Gastrocnemius medialis (tissue), 4 donors: Measurements from ENCODE around the gene EFHD1. TPM values are rescaled to one million over a fixed set of nuclear protein-coding genes. Genes with fewer than 3 reads are reported as not detected.

Source experiments
- ATAC-seq, 2 donors: fragments of 150-250 bp; one replicate each; pipeline ENCODE4 v1.9.1; 2016
- DNase-seq, 2 donors: peaks; one replicate each; pipeline ENCODE4 v3.0.0-alpha.2; 2019
- H3K27ac ChIP-seq, 4 donors: fragments of 200-600 bp; sonication (generic); 1 replicate in 1 of 4; 2 replicates in 3 of 4; pipeline ENCODE4 v1.5.1; 2016 to 2018; ENCODE audit warnings: mild to moderate bottlenecking in 2 of 4, moderate library complexity in 1 of 4
- H3K27me3 ChIP-seq, 3 donors: fragments of 200-600 bp; sonication (generic) in 2 of 3; 1 replicate in 1 of 3; 2 replicates in 2 of 3; pipeline versions ENCODE4 v1.5.1 to v1.6.0; 2016 to 2019; ENCODE audit warnings: mild to moderate bottlenecking in 1 of 3, moderate library complexity in 1 of 3
- H3K36me3 ChIP-seq, 2 donors: fragments of 200-600 bp; sonication (generic) in 1 of 2; one replicate each; pipeline ENCODE4 v1.5.1; 2017 to 2018
- H3K4me1 ChIP-seq, 2 donors: fragments of 200-600 bp; sonication (generic) in 1 of 2; one replicate each; pipeline ENCODE4 v1.5.1; 2016 to 2017; ENCODE audit warnings: mild to moderate bottlenecking in 2 of 2
- H3K4me3 ChIP-seq, 4 donors: fragments of 200-600 bp; sonication (generic) in 3 of 4; 1 replicate in 1 of 4; 2 replicates in 3 of 4; pipeline ENCODE4 v1.5.1; 2016 to 2019; ENCODE audit warnings: mild to moderate bottlenecking in 2 of 4
- H3K9me3 ChIP-seq, 3 donors: fragments of 200-600 bp; sonication (generic) in 2 of 3; 1 replicate in 1 of 3; 2 replicates in 2 of 3; pipeline ENCODE4 v1.5.1; 2016 to 2019
- POLR2A ChIP-seq, 2 donors: fragments of 450-650 bp; IDR thresholded peaks; one replicate each; pipeline ENCODE4 v1.6.1; 2017; ENCODE audit warnings: antibody characterized with exemption in 2 of 2, mild to moderate bottlenecking in 2 of 2, moderate library complexity in 2 of 2
- in situ Hi-C, 4 donors: fragments of 200-750 bp; cut with MboI; loops; one replicate each; pipeline versions ENCODE4 v1.15.0 to v1.8.0; 2017; ENCODE audit warnings: low sequenced_read_pairs in 4 of 4
- intact Hi-C: fragments of 100-400 bp; cut with DNase I; formaldehyde crosslinking; loops from one replicate; pipeline ENCODE4 v1.15.1; 2023; ENCODE audit warnings: low total_unique reads
- total RNA-seq, 4 donors: library from RNA; depleted of rRNA; stranded (reverse); fragments of >200 nt; gene quantifications; one replicate each; pipeline versions ENCODE4 v1.1.0 to v1.2.3, GENCODE V29; 2016
- TF ChIP-seq, protein P1 (sequence below), 5 experiments: fragments of 450-650 bp in 3 of 5; fragments of 200-600 bp in 2 of 5; sonication (generic) in 2 of 5; IDR thresholded peaks in 4 of 5; conservative IDR thresholded peaks in 1 of 5; 1 replicate in 4 of 5; 2 replicates in 1 of 5; pipeline ENCODE4 v1.5.1; 2016 to 2019; ENCODE audit warnings: antibody characterized with exemption in 5 of 5, mild to moderate bottlenecking in 3 of 5, moderate library complexity in 3 of 5

Gene EFHD1
- total RNA-seq, 4 donors from 2014 or later, result 13.4 to 29.0 (median 13.9) TPM

DNA sequence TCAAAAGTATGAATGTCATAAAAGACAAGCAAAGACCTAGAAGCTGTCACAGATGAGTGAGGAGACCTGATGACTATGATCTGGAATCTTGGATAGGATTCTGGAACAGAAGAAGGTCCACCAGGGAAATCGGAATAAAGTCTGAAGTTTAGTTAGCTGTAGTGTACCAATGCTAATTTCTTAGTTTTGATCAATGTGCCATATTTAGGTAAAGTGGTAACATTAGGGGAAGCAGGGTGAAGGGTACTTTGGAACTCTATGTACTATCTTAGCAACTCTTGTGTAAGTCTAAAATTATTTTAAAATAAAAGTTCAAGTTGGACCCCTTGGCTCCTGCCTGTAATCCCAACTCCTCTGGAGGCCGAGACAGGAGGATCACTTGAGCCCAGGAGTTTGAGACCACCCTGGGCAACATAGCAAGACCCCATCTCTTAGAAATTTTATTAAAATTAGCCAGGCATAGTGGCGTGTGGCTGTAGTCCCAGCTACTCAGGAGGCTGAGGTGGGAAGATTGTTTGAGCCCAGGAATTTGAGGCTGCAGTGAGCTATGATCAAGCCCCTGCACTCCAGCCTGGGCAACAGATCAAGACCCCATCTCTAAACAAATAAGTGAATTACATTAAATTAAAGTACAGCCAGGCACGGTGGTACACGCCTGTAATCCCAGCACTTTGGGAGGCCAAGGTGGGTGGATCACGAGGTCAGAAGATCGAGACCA lies 35.9 kb upstream of the EFHD1 start:
- H3K36me3 ChIP-seq, result no peaks in the 10 kb centered on the region
- DNase-seq (no peak), ATAC-seq (no peak)
- H3K4me3 ChIP-seq, result no peak overlapping the region
- peaks cover 15 to 17% of the 10 kb centered on the region in 2 donors for H3K4me1 ChIP-seq
- TF ChIP-seq, protein P1, sequence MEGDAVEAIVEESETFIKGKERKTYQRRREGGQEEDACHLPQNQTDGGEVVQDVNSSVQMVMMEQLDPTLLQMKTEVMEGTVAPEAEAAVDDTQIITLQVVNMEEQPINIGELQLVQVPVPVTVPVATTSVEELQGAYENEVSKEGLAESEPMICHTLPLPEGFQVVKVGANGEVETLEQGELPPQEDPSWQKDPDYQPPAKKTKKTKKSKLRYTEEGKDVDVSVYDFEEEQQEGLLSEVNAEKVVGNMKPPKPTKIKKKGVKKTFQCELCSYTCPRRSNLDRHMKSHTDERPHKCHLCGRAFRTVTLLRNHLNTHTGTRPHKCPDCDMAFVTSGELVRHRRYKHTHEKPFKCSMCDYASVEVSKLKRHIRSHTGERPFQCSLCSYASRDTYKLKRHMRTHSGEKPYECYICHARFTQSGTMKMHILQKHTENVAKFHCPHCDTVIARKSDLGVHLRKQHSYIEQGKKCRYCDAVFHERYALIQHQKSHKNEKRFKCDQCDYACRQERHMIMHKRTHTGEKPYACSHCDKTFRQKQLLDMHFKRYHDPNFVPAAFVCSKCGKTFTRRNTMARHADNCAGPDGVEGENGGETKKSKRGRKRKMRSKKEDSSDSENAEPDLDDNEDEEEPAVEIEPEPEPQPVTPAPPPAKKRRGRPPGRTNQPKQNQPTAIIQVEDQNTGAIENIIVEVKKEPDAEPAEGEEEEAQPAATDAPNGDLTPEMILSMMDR (IDR thresholded peaks at IDR 0.05 in 4 of 5, conservative IDR thresholded peaks at IDR 0.05 in 1 of 5), result no peak
- TF ChIP-seq POLR2A (IDR thresholded peaks at IDR 0.05), result no peak
- H3K9me3 ChIP-seq, result no peaks in the 10 kb centered on the region
- H3K27ac ChIP-seq, result no peak overlapping the region
- intact Hi-C loops, result no loop called here
- in situ Hi-C loops, result no loop called here
- no peaks in the 10 kb centered on the region for H3K27me3 ChIP-seq

DNA sequence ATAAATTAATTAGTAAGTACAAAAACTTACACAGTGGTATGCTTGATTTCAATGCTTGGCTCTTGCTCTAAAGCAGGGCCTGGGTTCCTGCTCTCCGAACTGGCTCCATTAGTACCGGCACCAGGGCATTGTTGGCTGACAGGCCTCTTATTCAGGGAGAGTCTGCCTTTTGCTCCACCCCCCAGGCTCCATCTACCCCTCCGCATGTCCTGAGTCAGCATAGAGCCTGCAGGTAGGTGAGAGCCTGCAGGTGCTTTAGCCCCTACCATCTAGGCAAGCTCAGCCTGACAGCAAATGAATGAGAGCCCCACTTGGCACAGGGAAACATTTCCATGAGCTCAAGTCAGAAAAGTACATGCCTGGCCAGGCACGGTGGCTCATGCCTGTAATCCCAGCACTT lies 35.1 kb upstream of the EFHD1 start:
- in situ Hi-C loops (no loop called here), intact Hi-C loops (no loop called here)
- H3K36me3 ChIP-seq, result no peaks in the 10 kb centered on the region
- no peaks in the 10 kb centered on the region for H3K27me3 ChIP-seq
- peaks cover 9 to 10% of the 10 kb centered on the region in 2 donors for H3K4me1 ChIP-seq
- TF ChIP-seq, protein P1 (IDR thresholded peaks at IDR 0.05 in 4 of 5, conservative IDR thresholded peaks at IDR 0.05 in 1 of 5), result no peak
- TF ChIP-seq POLR2A (IDR thresholded peaks at IDR 0.05), result no peak
- DNase-seq (no peak), ATAC-seq (no peak)
- no peaks in the 10 kb centered on the region for H3K9me3 ChIP-seq
- no peak overlapping the region for H3K27ac ChIP-seq
- no peak overlapping the region for H3K4me3 ChIP-seq

DNA sequence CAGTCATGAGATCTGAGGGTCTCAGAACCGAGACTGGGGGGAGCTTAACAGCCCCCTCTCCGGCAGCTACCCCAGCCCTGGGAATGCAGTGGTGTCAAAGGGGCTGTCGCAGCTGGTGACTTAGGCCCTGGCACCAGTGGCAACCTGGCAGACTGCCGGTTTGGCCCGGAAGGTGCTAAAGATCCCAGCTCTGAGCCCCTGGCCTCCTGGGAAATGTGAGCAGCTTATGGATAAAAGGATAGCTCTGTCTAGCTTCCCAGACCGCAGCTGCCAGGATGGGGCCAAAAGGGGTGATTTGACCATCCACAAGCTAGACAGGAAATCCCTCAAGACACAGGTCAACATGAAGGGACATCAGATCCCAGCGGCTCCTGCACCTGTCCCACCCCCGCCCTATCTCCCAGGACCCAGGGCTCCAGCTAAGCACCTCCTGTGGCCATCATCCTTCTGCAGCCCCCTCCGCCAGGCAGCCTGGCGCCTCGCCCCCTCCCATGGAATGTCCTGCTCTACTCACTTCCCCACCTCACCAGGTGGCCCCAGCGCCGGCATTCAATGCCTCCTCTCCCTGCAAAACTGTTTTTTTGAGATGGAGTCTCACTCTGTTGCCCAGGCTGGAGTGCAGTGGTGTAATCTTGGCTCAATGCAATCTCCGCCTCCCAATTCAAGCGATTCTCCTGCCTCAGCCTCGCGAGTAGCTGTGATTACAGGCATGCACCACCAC lies 33.2 kb upstream of the EFHD1 start:
- peaks cover 0 to 4% of the 10 kb centered on the region in 2 donors for H3K4me1 ChIP-seq
- no peak for TF ChIP-seq POLR2A (IDR thresholded peaks at IDR 0.05)
- TF ChIP-seq, protein P1 (IDR thresholded peaks at IDR 0.05 in 4 of 5, conservative IDR thresholded peaks at IDR 0.05 in 1 of 5), result no peak
- H3K9me3 ChIP-seq, result no peaks in the 10 kb centered on the region
- H3K36me3 ChIP-seq, result no peaks in the 10 kb centered on the region
- in situ Hi-C loops (loop anchor here (10.0 to 25.0 kb wide), 5 partner anchors 212 to 655 kb away; partner anchors contain the start of genes ATG16L1 (in 3 of the 4), INPP5D (in 2 of the 4), NEU2 (in 1 of the 4) and SNORC (in 1 of the 4)), intact Hi-C loops (no loop called here)
- H3K27me3 ChIP-seq, result no peaks in the 10 kb centered on the region
- H3K4me3 ChIP-seq, result no peak overlapping the region
- DNase-seq (no peak), ATAC-seq (no peak)
- H3K27ac ChIP-seq, result no peak overlapping the region

DNA sequence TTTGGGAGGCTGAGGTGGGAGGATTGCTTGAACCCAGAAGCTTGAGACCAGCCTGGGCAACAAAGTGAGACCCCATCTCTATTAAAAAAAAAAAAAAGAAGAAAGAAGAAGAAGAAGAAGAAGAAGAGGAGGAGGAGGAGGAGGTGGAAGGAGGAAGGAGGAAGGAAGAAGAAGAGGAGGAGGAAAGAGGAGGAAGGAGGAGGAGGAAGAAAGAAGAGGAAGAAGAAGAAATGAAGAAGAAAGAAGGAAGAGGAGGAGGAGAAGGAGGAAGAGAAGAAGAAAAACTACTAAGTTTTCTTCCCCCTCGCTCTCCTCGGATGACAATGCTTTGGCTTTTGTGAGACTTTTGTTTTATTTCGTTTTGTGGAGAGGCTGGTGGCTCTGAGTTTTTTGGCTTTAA lies 30.1 kb upstream of the EFHD1 start:
- in situ Hi-C loops, result loop anchor here (10.0 to 25.0 kb wide), 5 partner anchors 209 to 652 kb away; partner anchors contain the start of genes ATG16L1 (in 3 of the 4), INPP5D (in 2 of the 4), NEU2 (in 1 of the 4) and SNORC (in 1 of the 4)
- DNase-seq (no peak), ATAC-seq (no peak)
- H3K27me3 ChIP-seq, result no peaks in the 10 kb centered on the region
- H3K4me3 ChIP-seq, result no peak overlapping the region
- intact Hi-C loops, result no loop called here
- peaks cover 0 to 11% of the 10 kb centered on the region in 2 donors for H3K4me1 ChIP-seq
- H3K9me3 ChIP-seq, result no peaks in the 10 kb centered on the region
- no peak overlapping the region for H3K27ac ChIP-seq
- TF ChIP-seq POLR2A (IDR thresholded peaks at IDR 0.05), result no peak
- TF ChIP-seq, protein P1 (IDR thresholded peaks at IDR 0.05 in 4 of 5, conservative IDR thresholded peaks at IDR 0.05 in 1 of 5), result no peak
- H3K36me3 ChIP-seq, result no peaks in the 10 kb centered on the region
